MM.1S (cell line): Measurements from ENCODE around the gene PICK1.
"Not testable (repeated sequence)": the region's sequence is repeated elsewhere in the genome, so short reads cannot be mapped to it uniquely, and the experiment has no call there.

Experiments used
- DNase-seq: peaks from one replicate; pipeline ENCODE4 v3.0.0-alpha.2; 2015
- H2AFZ ChIP-seq: fragments of 300-600 bp; sonication (generic); 2 replicates; pipeline ENCODE4 v1.6.0; 2016; ENCODE audit warnings: antibody characterized with exemption, low read length
- H3F3A ChIP-seq: fragments of 300-600 bp; sonication (generic); 2 replicates; pipeline ENCODE4 v1.6.1; 2016; ENCODE audit warnings: mild to moderate bottlenecking, antibody characterized with exemption, low read length, moderate library complexity, mixed read lengths; ENCODE audit not compliant: insufficient read depth
- H3K27ac ChIP-seq: fragments of 300-600 bp; sonication (generic); 2 replicates; pipeline ENCODE4 v1.5.1; 2016; ENCODE audit warnings: mild to moderate bottlenecking, low read length
- H3K27me3 ChIP-seq: fragments of 300-600 bp; sonication (generic); replicated peaks from 2 replicates; pipeline ENCODE4 v1.6.0; 2016; ENCODE audit warnings: low read length; ENCODE audit not compliant: insufficient read depth
- H3K36me3 ChIP-seq: fragments of 300-600 bp; sonication (generic); replicated peaks from 2 replicates; pipeline ENCODE4 v1.6.1; 2016; ENCODE audit warnings: mild to moderate bottlenecking, low read length, mixed read lengths; ENCODE audit not compliant: insufficient read depth
- H3K4me1 ChIP-seq: fragments of 300-600 bp; sonication (generic); 2 replicates; pipeline ENCODE4 v1.6.1; 2016; ENCODE audit warnings: low read length, mixed read lengths
- H3K4me2 ChIP-seq: fragments of 300-600 bp; sonication (generic); 2 replicates; pipeline ENCODE4 v1.6.0; 2016; ENCODE audit warnings: low read depth, low read length
- H3K4me3 ChIP-seq: fragments of 300-600 bp; sonication (generic); 2 replicates; pipeline ENCODE4 v1.5.1; 2016; ENCODE audit warnings: low read length, mixed read lengths
- H3K79me2 ChIP-seq: fragments of 300-600 bp; sonication (generic); 2 replicates; pipeline ENCODE4 v1.6.1; 2016; ENCODE audit warnings: mixed run types, low read length, mixed read lengths
- H3K9ac ChIP-seq: fragments of 300-600 bp; sonication (generic); 2 replicates; pipeline ENCODE4 v1.6.1; 2016; ENCODE audit warnings: low read length, mixed read lengths
- H3K9me2 ChIP-seq: fragments of 300-600 bp; sonication (generic); replicated peaks from 2 replicates; pipeline ENCODE4 v1.6.1; 2016; ENCODE audit warnings: mild to moderate bottlenecking, low read length, mixed read lengths; ENCODE audit not compliant: insufficient read depth
- H3K9me3 ChIP-seq: fragments of 300-600 bp; sonication (generic); replicated peaks from 2 replicates; pipeline ENCODE4 v1.6.1; 2016; ENCODE audit warnings: mild to moderate bottlenecking, low read length, mixed read lengths; ENCODE audit not compliant: insufficient read depth
- H4K20me1 ChIP-seq: fragments of 300-600 bp; sonication (generic); 2 replicates; pipeline ENCODE4 v1.6.1; 2016; ENCODE audit warnings: mild to moderate bottlenecking, low read length, moderate library complexity, mixed read lengths; ENCODE audit not compliant: insufficient read depth
- EZH2 ChIP-seq: fragments of 300-600 bp; sonication (generic); optimal IDR thresholded peaks from 2 replicates; pipeline ENCODE3; 2017; ENCODE audit warnings: low read depth, mild to moderate bottlenecking, antibody characterized with exemption, low read length, mixed read lengths
- EZH2phosphoT487 ChIP-seq: fragments of 300-600 bp; sonication (generic); IDR thresholded peaks from 2 replicates; pipeline ENCODE4 v1.6.1; 2018; ENCODE audit warnings: antibody characterized with exemption, low read length
- TF ChIP-seq, protein P1 (sequence below): fragments of 300-600 bp; sonication (generic); IDR thresholded peaks from 2 replicates; pipeline ENCODE4 v1.5.1; 2016; ENCODE audit warnings: antibody characterized with exemption, low read length, mixed read lengths

PICK1 gene

DNA sequence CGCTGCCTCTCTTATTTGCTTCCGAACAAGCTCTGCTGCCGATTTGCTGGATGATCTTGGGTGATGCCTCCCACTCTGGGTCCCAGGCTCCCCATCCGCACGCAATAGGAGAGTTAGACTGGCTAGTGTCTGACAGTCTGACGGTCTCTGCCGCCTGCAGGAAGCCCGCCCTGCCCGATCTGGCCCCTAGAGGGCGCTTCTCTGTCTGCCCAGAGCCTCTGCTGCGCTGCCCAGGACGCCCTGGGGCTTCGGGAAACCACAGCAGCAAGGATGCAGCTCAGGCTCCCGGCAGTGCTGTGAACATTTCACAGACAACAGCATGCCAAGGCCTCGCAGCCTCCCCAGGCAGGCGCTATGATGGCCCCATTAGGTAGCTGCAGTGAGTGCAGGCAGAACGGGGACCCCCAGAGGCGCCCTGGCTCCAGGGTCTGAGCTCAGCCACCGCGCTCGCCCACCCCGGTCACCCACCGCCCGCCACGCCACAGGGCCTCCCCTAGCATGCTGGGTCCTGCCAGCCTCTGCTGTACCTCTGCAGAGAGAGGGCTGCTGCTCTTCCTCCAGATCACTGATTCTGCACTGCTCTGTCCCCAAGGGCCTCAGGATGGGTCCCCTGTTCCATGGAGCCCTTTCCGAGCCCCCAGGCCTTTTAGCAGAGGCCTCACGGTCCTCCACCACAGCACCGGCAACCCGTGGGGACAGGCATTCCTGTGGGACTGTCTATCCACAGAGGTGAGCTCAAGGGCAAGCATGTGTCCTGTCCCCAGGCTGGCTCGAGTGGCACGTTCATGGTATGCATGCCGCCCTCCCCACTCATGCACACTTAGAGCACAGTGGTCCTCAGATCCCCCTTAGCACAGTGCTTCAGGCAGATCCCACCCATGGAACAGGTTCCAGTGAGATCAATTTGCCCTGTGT, 57.5 kb downstream of the PICK1 start:
- Histone ChIP-seq H3K9me2 (no peaks in the 10 kb centered on the region), H2AFZ (no peak overlapping the region), H3K4me2 (no peak overlapping the region), H3K27me3 (no peaks in the 10 kb centered on the region), H3K4me1 (no peaks in the 10 kb centered on the region; the same call in 1 of the 2 replicates), H3K36me3 (no peaks in the 10 kb centered on the region), H3K9ac (no peak overlapping the region), H4K20me1 (no peaks in the 10 kb centered on the region), H3K27ac (no peak overlapping the region), H3K9me3 (no peaks in the 10 kb centered on the region), H3K4me3 (no peak overlapping the region), H3K79me2 (no peaks in the 10 kb centered on the region), H3F3A (no peaks in the 10 kb centered on the region)
- DNase-seq: peak; percentile 75
- TF ChIP-seq, protein P1, sequence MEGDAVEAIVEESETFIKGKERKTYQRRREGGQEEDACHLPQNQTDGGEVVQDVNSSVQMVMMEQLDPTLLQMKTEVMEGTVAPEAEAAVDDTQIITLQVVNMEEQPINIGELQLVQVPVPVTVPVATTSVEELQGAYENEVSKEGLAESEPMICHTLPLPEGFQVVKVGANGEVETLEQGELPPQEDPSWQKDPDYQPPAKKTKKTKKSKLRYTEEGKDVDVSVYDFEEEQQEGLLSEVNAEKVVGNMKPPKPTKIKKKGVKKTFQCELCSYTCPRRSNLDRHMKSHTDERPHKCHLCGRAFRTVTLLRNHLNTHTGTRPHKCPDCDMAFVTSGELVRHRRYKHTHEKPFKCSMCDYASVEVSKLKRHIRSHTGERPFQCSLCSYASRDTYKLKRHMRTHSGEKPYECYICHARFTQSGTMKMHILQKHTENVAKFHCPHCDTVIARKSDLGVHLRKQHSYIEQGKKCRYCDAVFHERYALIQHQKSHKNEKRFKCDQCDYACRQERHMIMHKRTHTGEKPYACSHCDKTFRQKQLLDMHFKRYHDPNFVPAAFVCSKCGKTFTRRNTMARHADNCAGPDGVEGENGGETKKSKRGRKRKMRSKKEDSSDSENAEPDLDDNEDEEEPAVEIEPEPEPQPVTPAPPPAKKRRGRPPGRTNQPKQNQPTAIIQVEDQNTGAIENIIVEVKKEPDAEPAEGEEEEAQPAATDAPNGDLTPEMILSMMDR: peak; percentile 92
- TF ChIP-seq EZH2phosphoT487: no peak

DNA sequence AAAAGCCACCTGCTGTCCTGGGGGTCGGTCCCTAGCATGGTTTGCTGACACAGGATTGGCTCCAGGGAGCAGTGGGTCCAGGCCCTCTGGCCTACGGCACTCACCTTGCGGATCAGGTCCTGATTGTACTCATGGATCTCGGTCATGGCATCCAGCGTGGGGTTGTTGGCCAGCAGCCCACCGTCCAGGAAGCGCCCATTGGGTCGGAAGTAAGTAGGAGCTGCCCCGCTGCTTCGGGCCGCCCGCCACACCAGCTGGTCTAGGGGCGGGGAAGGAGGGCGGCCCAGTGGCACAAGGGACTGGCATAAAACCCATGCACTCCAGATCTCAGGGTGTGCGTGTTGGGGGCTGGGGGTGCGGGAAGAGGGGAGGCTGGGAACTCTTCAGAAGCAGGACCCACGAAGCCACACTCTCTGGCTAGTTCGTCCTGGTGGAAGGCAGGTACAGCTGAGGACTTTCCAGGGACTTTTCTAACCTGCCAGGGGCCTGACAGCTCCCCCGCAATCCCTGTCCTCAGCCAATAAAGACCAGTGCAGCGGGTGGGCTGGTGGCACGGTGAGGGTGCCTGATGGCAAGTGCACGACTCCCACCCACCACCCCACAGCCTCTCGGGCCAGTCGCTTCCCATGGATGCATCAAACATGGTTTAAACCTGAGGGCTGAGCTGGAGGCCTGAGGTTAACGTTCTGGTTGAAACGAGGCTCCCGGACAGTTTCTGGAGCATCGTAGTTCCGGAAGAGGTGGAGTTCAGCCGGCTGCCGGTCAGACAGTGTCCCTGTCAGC, 58.4 kb downstream of the PICK1 start:
- Histone ChIP-seq H3K27ac (no peak overlapping the region), H3K9me3 (no peaks in the 10 kb centered on the region), H3K4me3 (no peak overlapping the region), H3K36me3 (no peaks in the 10 kb centered on the region), H2AFZ (no peak overlapping the region), H3F3A (no peaks in the 10 kb centered on the region), H4K20me1 (no peaks in the 10 kb centered on the region), H3K4me2 (no peak overlapping the region), H3K79me2 (no peaks in the 10 kb centered on the region), H3K9ac (no peak overlapping the region), H3K4me1 (no peaks in the 10 kb centered on the region; the same call in 1 of the 2 replicates), H3K27me3 (no peaks in the 10 kb centered on the region), H3K9me2 (no peaks in the 10 kb centered on the region)
- DNase-seq: no peak
- TF ChIP-seq EZH2 (no peak), EZH2phosphoT487 (no peak)
- TF ChIP-seq, protein P1: no peak

DNA sequence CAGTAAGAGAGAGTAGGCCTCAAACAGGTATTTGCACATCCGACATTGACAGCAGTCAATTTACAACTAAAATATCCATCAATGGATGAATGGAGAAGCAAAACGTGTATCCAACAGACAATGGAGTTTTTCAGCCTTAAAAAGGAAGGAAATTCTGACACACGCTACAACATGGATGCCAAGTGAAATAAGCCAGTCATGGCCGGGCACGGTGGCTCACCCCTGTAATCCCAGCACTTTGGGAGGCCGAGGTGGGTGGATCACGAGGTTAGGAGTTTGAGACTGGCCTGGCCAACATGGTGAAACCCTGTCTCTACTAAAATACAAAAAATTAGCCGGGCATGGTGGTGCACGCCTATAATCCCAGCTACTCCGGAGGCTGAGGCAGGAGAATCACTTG, 60.4 kb downstream of the PICK1 start:
- not testable (repeated sequence) for H3K4me1 ChIP-seq, H3K9ac ChIP-seq, H3K4me3 ChIP-seq, H3K9me3 ChIP-seq, H3K4me2 ChIP-seq, DNase-seq, H4K20me1 ChIP-seq, H3K27ac ChIP-seq, H3K27me3 ChIP-seq, H3K9me2 ChIP-seq, H3K36me3 ChIP-seq, H3K79me2 ChIP-seq, H3F3A ChIP-seq, H2AFZ ChIP-seq
